Calu3 (cell line): ENCODE results near the gene BEND7. TPM values are rescaled to one million over a fixed set of nuclear protein-coding genes. Genes with fewer than 3 reads are reported as not detected.
"Not testable (repeated sequence)": the region's sequence is repeated elsewhere in the genome, so short reads cannot be mapped to it uniquely, and the experiment has no call there.

ENCODE experiments used
- BruUV-seq: library from RNA; stranded (reverse); fragments of 400-500 nt; replicated peaks from 2 replicates; lab custom pipeline; 2021; lab: Mats Ljungman, UMichigan
- CTCF ChIA-PET: fragments of 300-600 bp; sonication (Branson Sonifier 250); formaldehyde crosslinking; loops from one replicate; lab custom pipeline; 2022; ENCODE audit warnings: antibody characterized with exemption; lab: Charles Lee
- DNase-seq: peaks from one replicate; pipeline ENCODE4 v3.0.0; 2022
- H3K27ac Mint-ChIP-seq: one replicate; pipeline ENCODE4 v1.8.0; 2022; ENCODE audit warnings: mixed read lengths; ENCODE audit not compliant: unreplicated experiment
- H3K27me3 Mint-ChIP-seq: one replicate; pipeline ENCODE4 v1.8.0; 2022; ENCODE audit warnings: mixed read lengths; ENCODE audit not compliant: unreplicated experiment
- H3K36me3 Mint-ChIP-seq: one replicate; pipeline ENCODE4 v1.8.0; 2022; ENCODE audit warnings: mild to moderate bottlenecking, moderate library complexity, mixed read lengths; ENCODE audit not compliant: insufficient read depth, unreplicated experiment
- H3K4me1 Mint-ChIP-seq: one replicate; pipeline ENCODE4 v1.8.0; 2022; ENCODE audit warnings: mild to moderate bottlenecking, low read depth, mixed read lengths; ENCODE audit not compliant: unreplicated experiment
- H3K4me3 Mint-ChIP-seq: one replicate; pipeline ENCODE4 v1.8.0; 2022; ENCODE audit warnings: mild to moderate bottlenecking, low read depth, moderate library complexity, mixed read lengths; ENCODE audit not compliant: unreplicated experiment
- H3K9me3 Mint-ChIP-seq: one replicate; pipeline ENCODE4 v1.8.0; 2022; ENCODE audit warnings: low read depth, mixed read lengths; ENCODE audit not compliant: unreplicated experiment
- CTCF ChIP-seq: fragments of 200-600 bp; IDR thresholded peaks from one replicate; pipeline ENCODE4 v1.8.0; 2022; ENCODE audit warnings: antibody characterized with exemption; ENCODE audit not compliant: unreplicated experiment
- intact Hi-C: fragments of 100-400 bp; cut with micrococcal nuclease; formaldehyde crosslinking; loops from one replicate; pipeline ENCODE4 v1.10.0; 2022; ENCODE audit not compliant: unreplicated experiment
- total RNA-seq: library from RNA; stranded (reverse); gene quantifications from 2 replicates; pipeline ENCODE4 v1.2.3, GENCODE V29; 2022

BEND7 gene
- total RNA-seq, 1 experiment from 2014 or later = 8.3 TPM

DNA sequence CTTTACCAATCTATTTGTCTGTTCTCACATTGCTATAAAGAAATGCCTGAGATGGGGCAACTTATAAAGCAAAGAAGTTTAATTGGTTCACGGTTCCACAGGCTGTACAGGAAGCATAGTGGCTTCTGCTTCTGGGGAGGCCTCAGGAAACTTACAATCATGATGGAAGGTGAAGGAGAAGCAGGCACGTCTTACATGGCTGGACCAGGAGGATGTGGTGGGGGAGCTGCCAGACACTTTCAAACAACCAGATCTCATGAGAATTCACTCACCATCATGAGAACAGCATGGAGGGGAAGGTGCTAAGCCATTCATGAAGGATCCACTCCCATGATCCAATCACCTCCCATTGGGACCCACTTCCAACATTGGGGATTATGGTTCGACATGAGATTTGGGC lies 115.9 kb downstream of the BEND7 start:
- DNase-seq = no peak
- no peaks in the 10 kb centered on the region for H3K9me3 Mint-ChIP-seq
- H3K4me1 Mint-ChIP-seq = no peaks in the 10 kb centered on the region
- intact Hi-C loops = no loop called here
- H3K4me3 Mint-ChIP-seq = no peak overlapping the region
- CTCF ChIA-PET = no interaction called here
- BruUV-seq = no TSS peak
- TF ChIP-seq CTCF = no peak
- peaks cover 47% of the 10 kb centered on the region for H3K27me3 Mint-ChIP-seq
- H3K36me3 Mint-ChIP-seq = no peaks in the 10 kb centered on the region
- H3K27ac Mint-ChIP-seq = no peak overlapping the region

DNA sequence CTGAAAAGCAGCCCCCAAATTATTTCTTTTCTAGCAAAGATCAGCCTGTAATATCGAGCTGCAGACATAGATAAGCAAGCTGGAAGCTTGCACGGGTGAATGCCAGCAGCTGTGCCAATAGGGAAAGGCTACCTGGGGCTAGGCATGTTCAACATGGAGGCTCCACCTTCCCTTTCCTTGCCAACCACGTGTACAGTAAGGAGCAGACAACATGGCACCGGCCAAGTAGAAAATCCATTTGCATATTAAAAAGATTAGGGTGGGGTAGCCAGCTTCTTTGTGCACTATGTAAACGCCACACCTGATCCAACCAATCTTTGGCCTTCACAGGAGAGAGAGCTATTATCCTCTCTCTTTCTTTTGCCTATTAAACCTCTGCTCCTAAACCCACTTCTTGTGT lies 124.0 kb downstream of the BEND7 start:
- Mint-ChIP-seq H3K27me3 (peaks cover 30% of the 10 kb centered on the region), H3K9me3 (peaks cover 2% of the 10 kb centered on the region), H3K4me3 (no peak overlapping the region), H3K4me1 (no peaks in the 10 kb centered on the region), H3K36me3 (no peaks in the 10 kb centered on the region), H3K27ac (no peak overlapping the region)
- TF ChIP-seq CTCF = no peak
- no TSS peak for BruUV-seq
- CTCF ChIA-PET = no interaction called here
- intact Hi-C loops = no loop called here
- DNase-seq = no peak

DNA sequence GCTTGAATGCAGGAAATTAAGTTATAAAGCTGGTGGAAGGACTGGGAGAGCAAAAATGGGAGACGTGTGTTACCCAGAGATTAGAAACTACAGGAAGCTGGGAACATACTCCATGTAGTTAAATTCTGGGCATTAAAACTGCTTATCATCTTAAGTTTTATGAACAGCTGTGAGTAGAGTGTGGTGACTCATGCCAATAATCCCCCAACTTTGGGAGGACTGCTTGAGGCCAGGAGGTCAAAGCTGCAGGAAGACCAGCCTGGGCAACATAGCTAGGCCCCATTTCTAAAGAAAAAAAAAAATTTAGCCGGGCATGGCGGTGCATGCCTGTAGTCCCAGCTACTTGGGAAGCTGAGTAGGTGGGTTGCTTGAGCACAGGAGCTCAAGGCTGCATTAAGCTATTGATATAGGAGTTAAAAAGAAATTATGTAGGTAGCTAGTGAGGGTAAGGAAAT lies 124.5 kb downstream of the BEND7 start:
- H3K4me1 Mint-ChIP-seq = no peaks in the 10 kb centered on the region
- peaks cover 2% of the 10 kb centered on the region for H3K9me3 Mint-ChIP-seq
- H3K36me3 Mint-ChIP-seq = no peaks in the 10 kb centered on the region
- intact Hi-C loops = no loop called here
- H3K27me3 Mint-ChIP-seq = peaks cover 34% of the 10 kb centered on the region
- CTCF ChIA-PET = no interaction called here
- no peak overlapping the region for H3K27ac Mint-ChIP-seq
- BruUV-seq = no TSS peak
- no peak for TF ChIP-seq CTCF
- H3K4me3 Mint-ChIP-seq = no peak overlapping the region
- no peak for DNase-seq

- DNase-seq, H3K4me3 Mint-ChIP-seq, H3K9me3 Mint-ChIP-seq, H3K27ac Mint-ChIP-seq, CTCF ChIA-PET, H3K4me1 Mint-ChIP-seq, H3K36me3 Mint-ChIP-seq, intact Hi-C loops, BruUV-seq: not testable (repeated sequence)
- peaks cover 36% of the 10 kb centered on the region for H3K27me3 Mint-ChIP-seq
Measured at GRCh38 chr10:13403426-13403825, 125.4 kb downstream of the BEND7 start.

DNA sequence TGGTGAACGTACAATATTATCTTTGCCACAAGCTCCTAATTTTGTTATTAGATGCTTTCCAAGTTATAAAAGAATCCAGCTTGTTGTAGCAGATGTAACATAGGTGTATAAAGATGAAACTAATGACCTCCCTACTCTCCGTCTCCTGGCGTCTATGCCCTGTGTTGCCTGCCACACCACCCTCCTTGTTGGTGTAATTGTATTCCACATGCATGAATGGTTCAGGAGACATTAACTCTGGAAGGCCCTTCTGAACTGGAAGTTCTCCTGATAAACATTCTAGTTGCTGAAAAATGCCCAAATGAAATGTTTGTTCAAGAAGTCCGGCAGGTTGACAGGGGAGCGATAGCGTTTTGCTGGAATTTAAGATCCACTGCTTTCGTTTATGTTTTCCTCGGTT lies 126.8 kb downstream of the BEND7 start:
- no peak for DNase-seq
- peaks cover 31% of the 10 kb centered on the region for H3K27me3 Mint-ChIP-seq
- no peak overlapping the region for H3K27ac Mint-ChIP-seq
- H3K4me3 Mint-ChIP-seq = no peak overlapping the region
- H3K36me3 Mint-ChIP-seq = no peaks in the 10 kb centered on the region
- TF ChIP-seq CTCF = no peak
- BruUV-seq = no TSS peak
- H3K9me3 Mint-ChIP-seq = peaks cover 2% of the 10 kb centered on the region
- intact Hi-C loops = no loop called here
- CTCF ChIA-PET = interaction anchor here (0.6 to 0.7 kb wide), 2 partner anchors 44 to 1252 kb away, joined by 3 to 4 read pairs; no protein-coding TSS in a partner anchor
- no peaks in the 10 kb centered on the region for H3K4me1 Mint-ChIP-seq
